HepG2 (cell line): Measurements from ENCODE around the gene ORC3. TPM values are rescaled to one million over a fixed set of nuclear protein-coding genes. Genes with fewer than 3 reads are reported as not detected.

Source experiments
- CEBPG ChIP-seq: IDR thresholded peaks from 2 replicates; pipeline ENCODE4 v1.6.1; 2016
- ELF3 ChIP-seq: IDR thresholded peaks from 2 replicates; pipeline ENCODE4 v1.6.1; 2016; ENCODE audit warnings: missing genetic modification reagents, missing compliant biosample characterization
- EZH2 ChIP-seq: conservative IDR thresholded peaks from 2 replicates; pipeline ENCODE4 v1.6.1; 2012; ENCODE audit warnings: mild to moderate bottlenecking, low read depth, low read length, moderate library complexity
- HNF4G ChIP-seq, 2 experiments: sonication (generic) in 1 of 2; formaldehyde crosslinking in 1 of 2; IDR thresholded peaks; 2 replicates each; pipeline versions ENCODE4 v1.4.0 to v1.6.1; 2011 to 2020; ENCODE audit warnings: borderline replicate concordance in 2 of 2, low read depth in 2 of 2, mild to moderate bottlenecking in 2 of 2, low read length in 1 of 2, missing genetic modification reagents in 1 of 2, moderate library complexity in 1 of 2
- NFKB2 ChIP-seq: sonication (generic); formaldehyde crosslinking; IDR thresholded peaks from 2 replicates; pipeline ENCODE4 v1.4.0; 2020; ENCODE audit warnings: missing genetic modification reagents, borderline replicate concordance
- SMYD3 ChIP-seq: sonication (generic); formaldehyde crosslinking; IDR thresholded peaks from 2 replicates; pipeline ENCODE4 v1.8.1; 2023; ENCODE audit warnings: mild to moderate bottlenecking, missing genetic modification reagents
- SP5 ChIP-seq: IDR thresholded peaks from 2 replicates; pipeline ENCODE4 v1.6.1; 2016; ENCODE audit warnings: low read depth, borderline replicate concordance
- ZNF331 ChIP-seq: sonication (generic); formaldehyde crosslinking; IDR thresholded peaks from 2 replicates; pipeline ENCODE4 v1.4.0; 2020; ENCODE audit warnings: missing genetic modification reagents
- ZNF44 ChIP-seq: sonication (generic); formaldehyde crosslinking; IDR thresholded peaks from 2 replicates; pipeline ENCODE4 v1.5.1; 2020; ENCODE audit warnings: mild to moderate bottlenecking, missing genetic modification reagents
- ZNF451 ChIP-seq: sonication (generic); formaldehyde crosslinking; IDR thresholded peaks from 2 replicates; pipeline ENCODE4 v1.5.0; 2020; ENCODE audit warnings: mild to moderate bottlenecking, missing genetic modification reagents
- ZNF713 ChIP-seq: sonication (generic); formaldehyde crosslinking; IDR thresholded peaks from 2 replicates; pipeline ENCODE4 v1.4.0; 2020; ENCODE audit warnings: mild to moderate bottlenecking, missing genetic modification reagents
- ZNF792 ChIP-seq: IDR thresholded peaks from 2 replicates; pipeline ENCODE4 v1.6.1; 2016
- ZSCAN20 ChIP-seq: sonication (generic); formaldehyde crosslinking; IDR thresholded peaks from 2 replicates; pipeline ENCODE4 v1.4.0; 2020; ENCODE audit warnings: missing genetic modification reagents, mild to moderate bottlenecking, borderline replicate concordance
- polyA plus RNA-seq, 8 experiments: library from polyadenylated mRNA; depleted of rRNA in 3 of 8; stranded (reverse) in 7 of 8; unstranded in 1 of 8; fragments of >200 nt; fragmentation: Illumina TruSeq in 4 of 8; extraction: Trizol in 4 of 8; gene quantifications; 2 replicates each; pipeline versions ENCODE4 v1.2.1 to v1.2.3, GENCODE V29; 2011 to 2016; ENCODE audit warnings: low read depth in 4 of 8, missing spikeins in 1 of 8, mixed read lengths in 1 of 8; ENCODE audit not compliant: insufficient read depth in 1 of 8
- total RNA-seq, 5 experiments: library from RNA; depleted of rRNA; stranded (reverse); fragments of >200 nt; fragmentation: Illumina TruSeq; extraction: Trizol; gene quantifications; 2 replicates each; pipeline ENCODE4 v1.2.3, GENCODE V29; 2016; ENCODE audit warnings: low read depth in 1 of 5
- TF ChIP-seq, protein P1 (sequence below): sonication (generic); formaldehyde crosslinking; IDR thresholded peaks from 2 replicates; pipeline ENCODE4 v1.5.0; 2020; ENCODE audit warnings: mild to moderate bottlenecking, missing genetic modification reagents, moderate library complexity
- TF ChIP-seq, protein P2 (sequence below): sonication (generic); formaldehyde crosslinking; IDR thresholded peaks from 2 replicates; pipeline ENCODE4 v1.4.0; 2020; ENCODE audit warnings: low read depth, missing genetic modification reagents
- TF ChIP-seq, protein P3 (sequence below): IDR thresholded peaks from 2 replicates; pipeline ENCODE4 v1.6.1; 2016; ENCODE audit warnings: low read depth
- TF ChIP-seq, protein P4 (sequence below): sonication (generic); formaldehyde crosslinking; IDR thresholded peaks from 2 replicates; pipeline ENCODE4 v1.8.1; 2023; ENCODE audit warnings: mild to moderate bottlenecking, moderate library complexity, missing genetic modification reagents
- TF ChIP-seq, protein P5 (sequence below): sonication (generic); formaldehyde crosslinking; IDR thresholded peaks from 2 replicates; pipeline ENCODE4 v1.5.1; 2020; ENCODE audit warnings: missing genetic modification reagents, mild to moderate bottlenecking, borderline replicate concordance

Gene ORC3
- total and polyA plus RNA-seq, 2 of the 13 experiments (the other 11 are each of a cell fraction or from before 2014, with no cell fraction given) = 21.8 to 43.5 TPM

DNA sequence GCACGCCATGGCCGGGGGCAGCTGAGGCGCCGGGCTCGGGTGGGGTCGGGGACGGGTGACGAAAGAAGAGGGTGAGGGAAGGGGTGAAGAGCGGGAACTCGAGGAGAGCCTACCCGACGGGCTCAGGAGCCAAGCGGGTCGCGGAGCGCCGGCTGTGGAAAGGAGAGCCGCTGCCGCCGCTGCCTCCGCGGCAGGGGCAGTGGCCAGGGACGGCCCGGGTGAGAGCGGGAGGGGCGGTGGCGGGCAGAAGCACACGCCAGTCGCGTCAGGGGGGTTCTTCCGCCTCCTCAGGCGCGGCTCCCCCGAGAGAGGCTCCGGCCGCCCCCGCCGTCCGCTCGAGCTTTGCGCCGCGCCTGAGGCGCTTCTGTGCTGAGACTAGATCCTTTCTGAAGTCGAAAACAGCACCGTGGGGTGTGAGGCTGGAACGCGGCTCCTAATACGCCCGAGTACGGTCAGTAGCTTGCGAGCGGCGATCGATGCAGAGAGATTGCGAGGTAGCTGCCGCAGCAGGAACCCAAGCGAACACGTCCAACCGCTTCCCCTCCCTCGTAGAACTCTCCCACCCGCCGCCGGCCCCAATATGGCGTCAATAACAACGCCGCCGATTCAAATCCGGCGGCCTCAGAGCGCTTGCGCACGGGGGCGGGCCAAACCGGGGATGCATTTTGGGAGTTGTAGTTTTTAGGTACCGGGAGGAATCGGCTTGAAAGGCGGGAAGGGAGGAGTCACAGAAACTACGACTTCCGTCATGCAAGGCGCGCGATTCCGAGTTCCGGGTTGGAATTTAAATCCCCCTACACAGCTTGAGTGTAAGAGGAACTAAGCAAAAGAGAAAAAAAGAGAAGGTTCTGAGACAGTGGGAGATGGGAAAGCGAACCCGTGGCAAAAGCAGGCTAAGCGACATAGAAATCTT, 112.0 kb downstream of the ORC3 start, which contains the start of gene AKIRIN2 (continued):
- TF ChIP-seq ZNF451 = no peak
- TF ChIP-seq NFKB2 = 0 out of 2 replicates have a peak, but pooled peaks have one; percentile 64
- TF ChIP-seq ZSCAN20 (CRISPR knock-in tag) = no peak; the same call in 1 of the 2 replicates
- TF ChIP-seq ZNF331 (CRISPR knock-in tag) = no peak
- TF ChIP-seq, protein P1, sequence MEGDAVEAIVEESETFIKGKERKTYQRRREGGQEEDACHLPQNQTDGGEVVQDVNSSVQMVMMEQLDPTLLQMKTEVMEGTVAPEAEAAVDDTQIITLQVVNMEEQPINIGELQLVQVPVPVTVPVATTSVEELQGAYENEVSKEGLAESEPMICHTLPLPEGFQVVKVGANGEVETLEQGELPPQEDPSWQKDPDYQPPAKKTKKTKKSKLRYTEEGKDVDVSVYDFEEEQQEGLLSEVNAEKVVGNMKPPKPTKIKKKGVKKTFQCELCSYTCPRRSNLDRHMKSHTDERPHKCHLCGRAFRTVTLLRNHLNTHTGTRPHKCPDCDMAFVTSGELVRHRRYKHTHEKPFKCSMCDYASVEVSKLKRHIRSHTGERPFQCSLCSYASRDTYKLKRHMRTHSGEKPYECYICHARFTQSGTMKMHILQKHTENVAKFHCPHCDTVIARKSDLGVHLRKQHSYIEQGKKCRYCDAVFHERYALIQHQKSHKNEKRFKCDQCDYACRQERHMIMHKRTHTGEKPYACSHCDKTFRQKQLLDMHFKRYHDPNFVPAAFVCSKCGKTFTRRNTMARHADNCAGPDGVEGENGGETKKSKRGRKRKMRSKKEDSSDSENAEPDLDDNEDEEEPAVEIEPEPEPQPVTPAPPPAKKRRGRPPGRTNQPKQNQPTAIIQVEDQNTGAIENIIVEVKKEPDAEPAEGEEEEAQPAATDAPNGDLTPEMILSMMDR (CRISPR knock-in tag) = no peak
- TF ChIP-seq, protein P2, sequence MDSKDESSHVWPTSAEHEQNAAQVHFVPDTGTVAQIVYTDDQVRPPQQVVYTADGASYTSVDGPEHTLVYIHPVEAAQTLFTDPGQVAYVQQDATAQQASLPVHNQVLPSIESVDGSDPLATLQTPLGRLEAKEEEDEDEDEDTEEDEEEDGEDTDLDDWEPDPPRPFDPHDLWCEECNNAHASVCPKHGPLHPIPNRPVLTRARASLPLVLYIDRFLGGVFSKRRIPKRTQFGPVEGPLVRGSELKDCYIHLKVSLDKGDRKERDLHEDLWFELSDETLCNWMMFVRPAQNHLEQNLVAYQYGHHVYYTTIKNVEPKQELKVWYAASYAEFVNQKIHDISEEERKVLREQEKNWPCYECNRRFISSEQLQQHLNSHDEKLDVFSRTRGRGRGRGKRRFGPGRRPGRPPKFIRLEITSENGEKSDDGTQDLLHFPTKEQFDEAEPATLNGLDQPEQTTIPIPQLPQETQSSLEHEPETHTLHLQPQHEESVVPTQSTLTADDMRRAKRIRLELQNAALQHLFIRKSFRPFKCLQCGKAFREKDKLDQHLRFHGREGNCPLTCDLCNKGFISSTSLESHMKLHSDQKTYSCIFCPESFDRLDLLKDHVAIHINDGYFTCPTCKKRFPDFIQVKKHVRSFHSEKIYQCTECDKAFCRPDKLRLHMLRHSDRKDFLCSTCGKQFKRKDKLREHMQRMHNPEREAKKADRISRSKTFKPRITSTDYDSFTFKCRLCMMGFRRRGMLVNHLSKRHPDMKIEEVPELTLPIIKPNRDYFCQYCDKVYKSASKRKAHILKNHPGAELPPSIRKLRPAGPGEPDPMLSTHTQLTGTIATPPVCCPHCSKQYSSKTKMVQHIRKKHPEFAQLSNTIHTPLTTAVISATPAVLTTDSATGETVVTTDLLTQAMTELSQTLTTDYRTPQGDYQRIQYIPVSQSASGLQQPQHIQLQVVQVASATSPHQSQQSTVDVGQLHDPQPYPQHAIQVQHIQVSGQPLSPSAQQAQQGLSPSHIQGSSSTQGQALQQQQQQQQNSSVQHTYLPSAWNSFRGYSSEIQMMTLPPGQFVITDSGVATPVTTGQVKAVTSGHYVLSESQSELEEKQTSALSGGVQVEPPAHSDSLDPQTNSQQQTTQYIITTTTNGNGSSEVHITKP (CRISPR knock-in tag) = no peak; the same call in 1 of the 2 replicates
- TF ChIP-seq HNF4G (IDR thresholded peaks at IDR 0.05; ENCODE audit: borderline replicate concordance, low read depth, low read length) = 0 out of 2 replicates have a peak, but pooled peaks have one; percentile 6
- TF ChIP-seq HNF4G (CRISPR knock-in tag; IDR thresholded peaks at IDR 0.05; ENCODE audit: borderline replicate concordance, low read depth) = no peak
- TF ChIP-seq, protein P3, sequence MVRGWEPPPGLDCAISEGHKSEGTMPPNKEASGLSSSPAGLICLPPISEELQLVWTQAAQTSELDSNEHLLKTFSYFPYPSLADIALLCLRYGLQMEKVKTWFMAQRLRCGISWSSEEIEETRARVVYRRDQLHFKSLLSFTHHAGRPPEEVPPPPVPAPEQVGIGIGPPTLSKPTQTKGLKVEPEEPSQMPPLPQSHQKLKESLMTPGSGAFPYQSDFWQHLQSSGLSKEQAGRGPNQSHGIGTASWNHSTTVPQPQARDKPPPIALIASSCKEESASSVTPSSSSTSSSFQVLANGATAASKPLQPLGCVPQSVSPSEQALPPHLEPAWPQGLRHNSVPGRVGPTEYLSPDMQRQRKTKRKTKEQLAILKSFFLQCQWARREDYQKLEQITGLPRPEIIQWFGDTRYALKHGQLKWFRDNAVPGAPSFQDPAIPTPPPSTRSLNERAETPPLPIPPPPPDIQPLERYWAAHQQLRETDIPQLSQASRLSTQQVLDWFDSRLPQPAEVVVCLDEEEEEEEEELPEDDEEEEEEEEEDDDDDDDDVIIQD (CRISPR knock-in tag) = peak; percentile 56; the same call in 1 of the 2 replicates
- TF ChIP-seq ZNF792 = peak; percentile 46; the same call in 1 of the 2 replicates
- TF ChIP-seq ZNF44 (CRISPR knock-in tag) = no peak
- TF ChIP-seq, protein P4, sequence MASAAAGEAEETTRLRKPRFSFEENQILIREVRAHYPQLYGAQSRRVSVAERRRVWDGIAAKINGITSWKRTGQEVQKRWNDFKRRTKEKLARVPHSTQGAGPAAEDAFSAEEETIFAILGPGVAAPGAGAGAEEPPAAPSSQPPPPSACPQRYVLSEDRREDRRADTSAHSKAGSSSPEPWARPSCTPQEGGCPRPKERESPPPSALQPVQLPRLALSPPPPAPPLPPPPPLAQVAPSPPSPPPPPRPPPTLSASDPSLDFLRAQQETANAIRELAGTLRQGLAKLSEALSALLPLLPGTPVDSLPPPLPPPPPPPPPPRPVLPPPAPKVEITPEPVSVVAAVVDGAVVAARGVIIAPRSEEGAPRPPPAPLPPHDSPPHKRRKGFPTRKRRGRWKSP (CRISPR knock-in tag) = peak; percentile 85
- TF ChIP-seq SP5 (CRISPR knock-in tag) = peak; percentile 74; the same call in 1 of the 2 replicates
- no peak for TF ChIP-seq EZH2
- TF ChIP-seq ZNF713 = no peak
- TF ChIP-seq, protein P5, sequence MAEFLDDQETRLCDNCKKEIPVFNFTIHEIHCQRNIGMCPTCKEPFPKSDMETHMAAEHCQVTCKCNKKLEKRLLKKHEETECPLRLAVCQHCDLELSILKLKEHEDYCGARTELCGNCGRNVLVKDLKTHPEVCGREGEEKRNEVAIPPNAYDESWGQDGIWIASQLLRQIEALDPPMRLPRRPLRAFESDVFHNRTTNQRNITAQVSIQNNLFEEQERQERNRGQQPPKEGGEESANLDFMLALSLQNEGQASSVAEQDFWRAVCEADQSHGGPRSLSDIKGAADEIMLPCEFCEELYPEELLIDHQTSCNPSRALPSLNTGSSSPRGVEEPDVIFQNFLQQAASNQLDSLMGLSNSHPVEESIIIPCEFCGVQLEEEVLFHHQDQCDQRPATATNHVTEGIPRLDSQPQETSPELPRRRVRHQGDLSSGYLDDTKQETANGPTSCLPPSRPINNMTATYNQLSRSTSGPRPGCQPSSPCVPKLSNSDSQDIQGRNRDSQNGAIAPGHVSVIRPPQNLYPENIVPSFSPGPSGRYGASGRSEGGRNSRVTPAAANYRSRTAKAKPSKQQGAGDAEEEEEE (CRISPR knock-in tag) = no peak
- peak; percentile 93 for TF ChIP-seq ELF3 (CRISPR knock-in tag)
- TF ChIP-seq SMYD3 (CRISPR knock-in tag) = no peak; the same call in 1 of the 2 replicates
- no peak for TF ChIP-seq CEBPG (CRISPR knock-in tag)
